AG04450 (cell line): Measurements from ENCODE around the gene RIT1. TPM values are rescaled to one million over a fixed set of nuclear protein-coding genes. Genes with fewer than 3 reads are reported as not detected.
A peak's percentile ranks its signal among the peaks of the same experiment; 100 is the strongest.
"Not testable (repeated sequence)": the region's sequence is repeated elsewhere in the genome, so short reads cannot be mapped to it uniquely, and the experiment has no call there.

Experiments
- CTCF ChIA-PET: fragments of 300-600, 350-600 bp; formaldehyde crosslinking; extraction: SDS; loops from one replicate; lab custom pipeline; 2022; ENCODE audit warnings: antibody characterized with exemption, inconsistent platforms; lab: Charles Lee
- POLR2A ChIA-PET: fragments of 350-600 bp; formaldehyde crosslinking; extraction: SDS; loops from one replicate; lab custom pipeline; 2021; ENCODE audit warnings: antibody characterized with exemption, inconsistent platforms; lab: Yijun Ruan, JAX
- DNase-seq: peaks from one replicate; pipeline ENCODE4 v3.0.0-alpha.2; 2011; ENCODE audit warnings: low read depth, low spot score
- H3K27ac ChIP-seq: one replicate; pipeline ENCODE4 v1.5.1; 2012; ENCODE audit warnings: low read depth, low read length, control low read depth
- H3K27me3 ChIP-seq: one replicate; pipeline ENCODE4 v1.6.0; 2012; ENCODE audit warnings: low read length; ENCODE audit not compliant: control insufficient read depth, insufficient read depth
- H3K4me3 ChIP-seq: 2 replicates; pipeline ENCODE4 v1.5.1; 2011; ENCODE audit warnings: mild to moderate bottlenecking, low read depth, low read length, control low read depth
- H3K9me3 ChIP-seq: 2 replicates; pipeline ENCODE4 v1.5.1; 2012; ENCODE audit warnings: low read length; ENCODE audit not compliant: control insufficient read depth, insufficient read depth
- polyA plus RNA-seq: library from polyadenylated mRNA; depleted of rRNA; stranded (reverse); fragments of >200 nt; gene quantifications from 2 replicates; pipeline ENCODE4 v1.2.3, GENCODE V29; 2011
- TF ChIP-seq, protein P1 (sequence below): IDR thresholded peaks from 2 replicates; pipeline ENCODE4 v1.5.1; 2011; ENCODE audit warnings: low read depth, low read length, control low read depth, inconsistent platforms

The RIT1 gene
- polyA plus RNA-seq, 1 experiment, result 65.2 TPM

- ChIA-PET POLR2A (interaction anchor here (0.5 to 0.7 kb wide), 2 partner anchors 104 to 171 kb away, joined by 3 to 5 read pairs; no protein-coding TSS in a partner anchor), CTCF (interaction anchor here (0.6 to 1.4 kb wide), 4 partner anchors 10 to 681 kb away, joined by 3 to 7 read pairs (median 4); no protein-coding TSS in a partner anchor)
- Histone ChIP-seq H3K9me3 (no peaks in the 10 kb centered on the region), H3K4me3 (no peak overlapping the region), H3K27ac (no peak overlapping the region), H3K27me3 (no peaks in the 10 kb centered on the region)
- DNase-seq, result no peak
- TF ChIP-seq, protein P1, sequence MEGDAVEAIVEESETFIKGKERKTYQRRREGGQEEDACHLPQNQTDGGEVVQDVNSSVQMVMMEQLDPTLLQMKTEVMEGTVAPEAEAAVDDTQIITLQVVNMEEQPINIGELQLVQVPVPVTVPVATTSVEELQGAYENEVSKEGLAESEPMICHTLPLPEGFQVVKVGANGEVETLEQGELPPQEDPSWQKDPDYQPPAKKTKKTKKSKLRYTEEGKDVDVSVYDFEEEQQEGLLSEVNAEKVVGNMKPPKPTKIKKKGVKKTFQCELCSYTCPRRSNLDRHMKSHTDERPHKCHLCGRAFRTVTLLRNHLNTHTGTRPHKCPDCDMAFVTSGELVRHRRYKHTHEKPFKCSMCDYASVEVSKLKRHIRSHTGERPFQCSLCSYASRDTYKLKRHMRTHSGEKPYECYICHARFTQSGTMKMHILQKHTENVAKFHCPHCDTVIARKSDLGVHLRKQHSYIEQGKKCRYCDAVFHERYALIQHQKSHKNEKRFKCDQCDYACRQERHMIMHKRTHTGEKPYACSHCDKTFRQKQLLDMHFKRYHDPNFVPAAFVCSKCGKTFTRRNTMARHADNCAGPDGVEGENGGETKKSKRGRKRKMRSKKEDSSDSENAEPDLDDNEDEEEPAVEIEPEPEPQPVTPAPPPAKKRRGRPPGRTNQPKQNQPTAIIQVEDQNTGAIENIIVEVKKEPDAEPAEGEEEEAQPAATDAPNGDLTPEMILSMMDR, result no peak
Measured at GRCh38 chr1:155897746-155898145, 13.4 kb downstream of the RIT1 start.

DNA sequence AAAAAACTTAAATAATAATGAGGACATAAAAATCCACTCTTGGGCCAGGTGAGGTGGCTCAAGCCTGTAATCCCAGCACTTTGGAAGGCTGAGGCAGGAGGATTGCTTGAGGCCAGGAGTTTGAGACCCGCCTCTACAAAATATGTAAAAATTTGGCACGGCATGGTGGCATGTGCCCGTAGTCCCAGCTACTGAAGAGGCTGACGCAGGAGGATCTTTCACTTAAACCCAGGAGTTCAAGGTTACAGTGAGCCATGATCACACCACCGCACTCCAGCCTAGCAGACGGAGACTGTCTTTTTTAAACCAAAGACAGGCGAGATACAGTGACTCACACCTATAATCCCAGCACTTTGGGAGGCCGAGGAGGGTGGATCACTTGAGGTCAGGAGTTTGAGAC lies 14.7 kb downstream of the RIT1 start:
- H3K27me3 ChIP-seq, CTCF ChIA-PET, H3K4me3 ChIP-seq, H3K9me3 ChIP-seq, DNase-seq, H3K27ac ChIP-seq: not testable (repeated sequence)
- POLR2A ChIA-PET, result interaction anchor here (0.7 kb wide), 1 partner anchor 11 kb away, joined by 3 read pairs; no protein-coding TSS in a partner anchor

- DNase-seq, H3K27me3 ChIP-seq, H3K27ac ChIP-seq, H3K4me3 ChIP-seq, H3K9me3 ChIP-seq: not testable (repeated sequence)
- ChIA-PET POLR2A (interaction anchor here (0.7 kb wide), 1 partner anchor 12 kb away, joined by 3 read pairs; no protein-coding TSS in a partner anchor), CTCF (interaction anchor here (0.6 to 0.7 kb wide), 2 partner anchors 94 to 195 kb away, joined by 3 to 4 read pairs; no protein-coding TSS in a partner anchor)
Measured at GRCh38 chr1:155895617-155896016, 15.5 kb downstream of the RIT1 start.

GRCh38 chr1:155893389-155894142 lies 17.6 kb downstream of the RIT1 start:
- H3K4me3 ChIP-seq, result no peak overlapping the region
- no peaks in the 10 kb centered on the region for H3K9me3 ChIP-seq
- peak; percentile 49 for DNase-seq
- H3K27me3 ChIP-seq, result no peaks in the 10 kb centered on the region
- POLR2A ChIA-PET, result interaction anchor here (0.6 to 2.4 kb wide), 6 partner anchors 8 to 607 kb away, joined by 3 to 13 read pairs (median 4); partner anchors contain the start of genes MEF2D and SYT11
- CTCF ChIA-PET, result no interaction called here
- peak overlapping the region; percentile 85 for H3K27ac ChIP-seq
- TF ChIP-seq, protein P1, result no peak

DNA sequence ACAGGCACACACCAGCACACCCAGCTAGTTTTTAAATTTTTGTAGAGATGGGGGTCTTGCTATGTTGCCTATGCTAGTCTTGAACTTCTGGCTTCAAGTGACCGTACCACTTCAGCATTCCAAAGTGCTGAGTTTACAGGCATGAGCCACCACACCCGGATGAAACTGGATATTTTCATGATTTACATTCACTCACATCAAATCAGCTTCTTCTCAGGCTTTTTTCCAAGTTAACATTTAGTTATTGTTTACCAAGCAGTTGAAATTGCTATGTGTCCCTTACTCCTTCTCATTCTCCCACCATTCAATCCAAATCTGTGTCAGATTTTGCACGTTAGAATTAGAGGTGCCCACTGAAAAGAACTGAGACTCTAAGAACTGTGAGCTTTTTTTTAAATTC lies 18.4 kb downstream of the RIT1 start:
- CTCF ChIA-PET, result interaction anchor here (0.5 kb wide), 1 partner anchor 27 kb away, joined by 3 read pairs; no protein-coding TSS in a partner anchor
- TF ChIP-seq, protein P1, result no peak
- POLR2A ChIA-PET, result interaction anchor here (2.0 to 2.4 kb wide), 2 partner anchors 8 to 33 kb away, joined by 5 to 13 read pairs; partner anchors contain the start of gene SYT11
- DNase-seq, result peak; percentile 59
- Histone ChIP-seq H3K27me3 (no peaks in the 10 kb centered on the region), H3K4me3 (no peak overlapping the region), H3K9me3 (no peaks in the 10 kb centered on the region), H3K27ac (peak overlapping the region; percentile 85)
